ENCODE results near the gene MAP3K15. TPM values are rescaled to one million over a fixed set of nuclear protein-coding genes. Genes with fewer than 3 reads are reported as not detected.

The MAP3K15 gene
- total and polyA plus RNA-seq, 2 of the 13 experiments (the other 11 are each of a cell fraction or from before 2014, with no cell fraction given), result 3.9 to 6.4 TPM

GRCh38 chrX:19372170-19372546 is 143.2 kb downstream of the MAP3K15 start:
- POLR2A ChIA-PET, result no interaction called here
- Histone ChIP-seq H3K9ac (ENCODE audit: insufficient read depth, low read depth, low read length) (no peak overlapping the region), H3K4me2 (ENCODE audit: low read depth, low read length) (no peak overlapping the region), H3K27me3 (ENCODE audit: control insufficient read depth in 1 of 2, insufficient read depth in 2 of 2, low read length in 2 of 2) (no peaks in the 10 kb centered on the region), H3K36me3 (replicated peaks in 1 of 2; ENCODE audit: control insufficient read depth in 1 of 2, insufficient read depth in 2 of 2, low read length in 2 of 2) (no peaks in the 10 kb centered on the region; a peak in 1 of 5 replicates), H3K79me2 (ENCODE audit: insufficient read depth, low read length) (no peaks in the 10 kb centered on the region), H3K27ac (ENCODE audit: extremely low read length, insufficient read depth, low read length) (no peak overlapping the region), H3K9me3 (ENCODE audit: low read length) (no peaks in the 10 kb centered on the region), H3K4me3 (replicated peaks in 1 of 3; ENCODE audit: insufficient read depth in 1 of 3, low read depth in 2 of 3, low read length in 3 of 3) (no peak overlapping the region), H2AFZ (ENCODE audit: low read length) (no peak overlapping the region), H4K20me1 (ENCODE audit: insufficient read depth, low read length) (no peaks in the 10 kb centered on the region), H3K4me1 (ENCODE audit: insufficient read depth, low read length) (no peaks in the 10 kb centered on the region)
- DNase-seq (ENCODE audit: low spot score), result peak; percentile 32
- ATAC-seq, result peak; percentile 86
- no TSS peak for BruUV-seq (replicated peaks)
- CTCF ChIA-PET (ENCODE audit: low intra/inter-chr PET ratio, low total read pairs), result interaction anchor here (1.3 kb wide), 1 partner anchor 161 kb away, joined by 4 read pairs; no protein-coding TSS in a partner anchor
- WGBS (ENCODE audit: low lambda C conversion rate), result 48% methylated on average over 5 of the region's 9 CpGs
- TF ChIP-seq ZBTB38 (CRISPR knock-in tag; IDR thresholded peaks at IDR 0.05), result peak; percentile 76; the same call in 1 of the 2 replicates
- peak; percentile 66 for TF ChIP-seq CTCF (CRISPR knock-in tag; IDR thresholded peaks at IDR 0.05)
- peak; percentile 33; the same call in 1 of the 2 replicates for TF ChIP-seq SMC3 (IDR thresholded peaks at IDR 0.05; ENCODE audit: low read length)
- peak; percentile 76 for TF ChIP-seq STAG1 (CRISPR knock-in tag; IDR thresholded peaks at IDR 0.05)
- TF ChIP-seq ZNF687 (CRISPR knock-in tag; IDR thresholded peaks at IDR 0.05), result no peak
- peak; percentile 53 for TF ChIP-seq RAD21 (CRISPR knock-in tag; IDR thresholded peaks at IDR 0.05)
- in situ Hi-C loops (cut with HindIII; ENCODE audit: extremely low pct_ligation_motif_present, low pct_unique_long_range_greater_than_20kb), result loop anchor here (5.0 kb wide), 1 partner anchor 155 kb away; no protein-coding TSS in a partner anchor
- peak; percentile 50 for FAIRE-seq
- intact Hi-C loops (cut with micrococcal nuclease; ENCODE audit: unreplicated experiment), result loop anchor here (5.0 kb wide), 1 partner anchor 165 kb away; no protein-coding TSS in a partner anchor
